Psoas muscle (tissue), 8 donors: ENCODE measurements around the gene PSMB3. TPM values are rescaled to one million over a fixed set of nuclear protein-coding genes. Genes with fewer than 3 reads are reported as not detected.

Source experiments
- ATAC-seq, 4 donors: fragments of 200-7000 bp; cut with Tn5 transposase; one replicate each; pipeline ENCODE4 v1.9.1; 2020; ENCODE audit warnings: moderate library complexity in 3 of 4, mild to moderate bottlenecking in 2 of 4
- DNase-seq, 2 donors: peaks; one replicate each; pipeline ENCODE4 v3.0.0-alpha.2; 2020
- H3K27ac ChIP-seq: fragments of 200-600 bp; one replicate; pipeline ENCODE4 v1.8.0; 2022
- H3K27me3 ChIP-seq, 3 donors: fragments of 200-600 bp in 1 of 3; one replicate each; pipeline versions ENCODE4 v1.6.1 to v1.8.0; 2013 to 2022; ENCODE audit warnings: low read length in 2 of 3, mild to moderate bottlenecking in 2 of 3, moderate library complexity in 1 of 3; ENCODE audit not compliant: insufficient read depth in 3 of 3
- H3K36me3 ChIP-seq, 2 donors: fragments of 200-600 bp in 1 of 2; one replicate each; pipeline versions ENCODE4 v1.6.1 to v1.8.0; 2013 to 2022; ENCODE audit warnings: low read depth in 1 of 2, mild to moderate bottlenecking in 1 of 2, moderate library complexity in 1 of 2; ENCODE audit not compliant: insufficient read depth in 1 of 2
- H3K4me1 ChIP-seq: fragments of 200-600 bp; one replicate; pipeline ENCODE4 v1.8.0; 2022
- H3K4me3 ChIP-seq: fragments of 200-600 bp; one replicate; pipeline ENCODE4 v1.8.0; 2022; ENCODE audit warnings: mild to moderate bottlenecking
- H3K9me3 ChIP-seq: fragments of 200-600 bp; one replicate; pipeline ENCODE4 v1.8.0; 2022
- CTCF ChIP-seq: fragments of 200-600 bp; IDR thresholded peaks from one replicate; pipeline ENCODE4 v1.8.0; 2022; ENCODE audit warnings: antibody characterized with exemption
- WGBS, 3 donors: extraction: QIAGEN DNeasy Blood & Tissue Kit; methylation state at CpG; one replicate each; pipeline versions ENCODE4 v1.1.6 to v1.1.7; 2013; 5-methylcytosine and 5-hydroxymethylcytosine counted together
- intact Hi-C, 2 donors: fragments of 100-400 bp; cut with DNase I; formaldehyde crosslinking; loops; one replicate each; pipeline versions ENCODE4 v1.11.0 to v1.14.2; 2022
- polyA plus RNA-seq, 3 donors: library from polyadenylated mRNA; stranded (reverse); fragments of 200-250 nt; gene quantifications; one replicate each; pipeline ENCODE4 v1.2.3, GENCODE V29; 2013
- total RNA-seq, 4 donors: library from RNA; stranded (reverse); fragmentation: NEBNext Ultra II Directional in 2 of 4; extraction: Animal tissue kit (Norgen Biotek cat#: 25700) in 2 of 4; gene quantifications; one replicate each; pipeline versions ENCODE4 v1.2.1 to v1.2.4, GENCODE V29; 2021 to 2023
- donor health status: healthy with polysubstance abuse.
- donor health status: DM: no; HTN: no; CAD: no; lungs with moderate emphysema.
- donor health status: Bipolar disorder and iron deficiency.
- donor health status: healthy.
- donor health status: DM: yes; HTN: yes; CAD: no.
- donor health status: DM: no; HTN: no; CAD: no.
- donor health status: DM: no; HTN: no; CAD: no.
- donor health status: DM: yes; HTN: yes; CAD: no.

The PSMB3 gene
- total and polyA plus RNA-seq, 7 donors, result 112 to 463 (median 209) TPM

DNA sequence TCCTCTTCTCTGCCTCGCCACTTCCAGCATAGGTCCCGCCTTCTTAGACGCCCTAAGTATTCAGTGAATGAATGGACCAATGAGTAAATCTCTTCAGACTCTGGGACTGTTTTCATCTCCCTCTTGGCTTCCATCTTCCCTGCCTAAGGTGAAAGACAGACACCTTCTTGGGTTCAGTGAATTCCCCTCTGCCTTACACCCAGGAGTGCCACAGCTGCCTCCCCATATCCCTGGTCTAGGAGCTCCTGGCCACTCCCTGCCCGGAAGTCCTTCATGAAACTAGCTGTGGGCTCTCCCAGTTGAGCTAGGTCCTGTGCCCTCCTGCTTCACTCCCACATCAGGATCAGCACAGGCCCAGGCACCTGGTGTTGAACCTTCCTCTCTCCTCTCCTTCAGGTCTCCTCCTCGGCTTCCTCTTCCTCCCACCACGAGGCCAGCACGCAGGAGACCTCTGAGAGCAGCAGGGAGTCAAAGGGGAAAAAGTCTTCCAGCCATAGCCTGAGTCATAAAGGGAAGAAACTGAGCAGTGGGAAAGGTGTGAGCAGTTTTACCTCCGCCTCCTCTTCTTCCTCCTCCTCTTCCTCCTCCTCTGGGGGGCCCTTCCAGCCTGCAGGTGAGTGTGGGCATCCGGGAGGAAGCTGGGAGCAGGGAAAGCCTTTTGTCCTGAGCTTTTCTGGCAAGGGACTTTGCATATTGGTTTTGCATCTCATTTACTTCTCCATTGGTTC is 37.2 kb upstream of the PSMB3 start:
- DNase-seq (no peak), ATAC-seq (no peak)
- WGBS, 3 donors, result 89 to 94% (median 89%) methylated on average over 9 of the region's 9 CpGs
- H3K4me1 ChIP-seq, result peaks cover 20% of the 10 kb centered on the region
- no peaks in the 10 kb centered on the region for H3K9me3 ChIP-seq
- H3K4me3 ChIP-seq, result no peak overlapping the region
- intact Hi-C loops, result no loop called here
- H3K27me3 ChIP-seq, result no peaks in the 10 kb centered on the region
- no peak overlapping the region for H3K27ac ChIP-seq
- H3K36me3 ChIP-seq, result peaks cover 0 to 98% of the 10 kb centered on the region in 2 donors
- no peak for TF ChIP-seq CTCF

- ATAC-seq, result no peak
- 88 to 89% (median 89%) methylated on average over 18 of the region's 18 CpGs for WGBS, 3 donors
- no peak for TF ChIP-seq CTCF
- no peak overlapping the region for H3K4me3 ChIP-seq
- DNase-seq, result peak in 1 of 2 donors; percentile 9
- peaks cover 9% of the 10 kb centered on the region for H3K4me1 ChIP-seq
- intact Hi-C loops, result no loop called here
- no peak overlapping the region for H3K27ac ChIP-seq
- no peaks in the 10 kb centered on the region for H3K9me3 ChIP-seq
- H3K27me3 ChIP-seq, result no peaks in the 10 kb centered on the region
- H3K36me3 ChIP-seq, result peaks cover 6 to 100% of the 10 kb centered on the region in 2 donors
Observed at GRCh38 chr17:38716368-38717005, 36.1 kb upstream of the PSMB3 start.

GRCh38 chr17:38717139-38717745 is 35.3 kb upstream of the PSMB3 start:
- no peak for ATAC-seq
- no peak overlapping the region for H3K27ac ChIP-seq
- no peak for TF ChIP-seq CTCF
- H3K36me3 ChIP-seq, result peaks cover 7 to 100% of the 10 kb centered on the region in 2 donors
- H3K9me3 ChIP-seq, result no peaks in the 10 kb centered on the region
- H3K4me1 ChIP-seq, result peaks cover 2% of the 10 kb centered on the region
- H3K27me3 ChIP-seq, result no peaks in the 10 kb centered on the region
- WGBS, 3 donors, result 76 to 85% (median 79%) methylated on average over 11 to 12 of the region's 12 CpGs
- H3K4me3 ChIP-seq, result no peak overlapping the region
- peak in 1 of 2 donors; percentile 44 for DNase-seq
- intact Hi-C loops, result no loop called here

- WGBS, 3 donors, result 87 to 89% (median 87%) methylated on average over 28 to 29 of the region's 29 CpGs
- H3K4me3 ChIP-seq, result no peak overlapping the region
- peaks cover 7 to 96% of the 10 kb centered on the region in 2 donors for H3K36me3 ChIP-seq
- peak in 2 of 4 donors; percentile 10 to 11 for ATAC-seq
- H3K9me3 ChIP-seq, result no peaks in the 10 kb centered on the region
- H3K4me1 ChIP-seq, result no peaks in the 10 kb centered on the region
- no peak overlapping the region for H3K27ac ChIP-seq
- no peak for DNase-seq
- no peaks in the 10 kb centered on the region for H3K27me3 ChIP-seq
- intact Hi-C loops, result no loop called here
- TF ChIP-seq CTCF, result no peak
Observed at GRCh38 chr17:38719289-38719942, 33.1 kb upstream of the PSMB3 start.
